ENCODE data around the gene CDC42BPG. TPM values are rescaled to one million over a fixed set of nuclear protein-coding genes. Genes with fewer than 3 reads are reported as not detected.

The CDC42BPG gene
- total and polyA plus RNA-seq, 10 of the 15 experiments (the other 5 are each of a cell fraction or from before 2014, with no cell fraction given): 0.02 to 1.3 (median 0.09) TPM; not detected in 1

GRCh38 chr11:64843686-64844329 is 645 bp downstream of the CDC42BPG start:
- FAIRE-seq: no peak
- ChIA-PET POLR2A (interaction anchor here (1.0 to 12.2 kb wide), 4 partner anchors 20 to 278 kb away, joined by 3 to 232 read pairs (median 3); partner anchors contain the start of genes FAU, MRPL49 and SF1), SMC1A (ENCODE audit: uncharacterized antibody, unreplicated experiment) (interaction anchor here (0.6 to 1.5 kb wide), 6 partner anchors 24 to 485 kb away, joined by 3 to 5 read pairs (median 3); no protein-coding TSS in a partner anchor), CTCF (interaction anchor here (0.6 to 28.8 kb wide), 13 partner anchors 8 to 382 kb away, joined by 3 to 1208 read pairs (median 3); partner anchors contain the start of genes ARL2, CAPN1 and EHD1), RAD21 (ENCODE audit: unreplicated experiment) (interaction anchor here (0.6 to 12.9 kb wide), 10 partner anchors 20 to 171 kb away, joined by 3 to 316 read pairs (median 4); partner anchors contain the start of genes ARL2, BATF2, MEN1 and SF1)
- in situ Hi-C loops (cut with MboI) (no loop called here), intact Hi-C loops (cut with micrococcal nuclease; ENCODE audit: unreplicated experiment) (loop anchor here (10.0 kb wide), 1 partner anchor 411 kb away; no protein-coding TSS in a partner anchor)
- H3K27me3 ChIP-seq (replicated peaks in 1 of 2; ENCODE audit: control insufficient read depth in 2 of 2, insufficient read depth in 2 of 2, low read length in 1 of 2): no peaks in the 10 kb centered on the region
- WGBS (ENCODE audit: insufficient coverage, insufficient replicate concordance, low lambda C conversion rate, missing lambda C conversion rate): 51% methylated on average over 26 of the region's 27 CpGs
- peak overlapping the region; percentile 70; the same call in 1 of the 2 replicates for H3K4me3 ChIP-seq
- no peak overlapping the region for H3K27ac ChIP-seq (ENCODE audit: control insufficient read depth, insufficient read depth)
- H3K4me2 ChIP-seq (ENCODE audit: control insufficient read depth, insufficient read depth): peak overlapping the region; percentile 60
- H2AFZ ChIP-seq (ENCODE audit: control insufficient read depth, low read depth, low read length): peak overlapping the region; percentile 28
- TF ChIP-seq SIX5 (IDR thresholded peaks at IDR 0.05; ENCODE audit: low read depth, low read length, severe bottlenecking) (no peak), ZZZ3 (IDR thresholded peaks at IDR 0.05; ENCODE audit: control insufficient read depth, insufficient read length, low read depth) (no peak), NFYA (IDR thresholded peaks at IDR 0.05; ENCODE audit: borderline replicate concordance, low read depth, low read length) (no peak), HDGF (IDR thresholded peaks at IDR 0.05) (peak; percentile 59; the same call in 1 of the 2 replicates), SMC3 (IDR thresholded peaks at IDR 0.05; ENCODE audit: borderline replicate concordance, low read length) (no peak), USF2 (IDR thresholded peaks at IDR 0.05; ENCODE audit: borderline replicate concordance, low read depth, low read length) (no peak), CBX5 (IDR thresholded peaks at IDR 0.05; ENCODE audit: low read depth) (no peak), CHD2 (IDR thresholded peaks at IDR 0.05; ENCODE audit: borderline replicate concordance, low read depth, low read length) (no peak), NBN (IDR thresholded peaks at IDR 0.05) (0 out of 2 replicates have a peak, but pooled peaks have one; percentile 36), ZNF622 (IDR thresholded peaks at IDR 0.05) (no peak), IKZF2 (IDR thresholded peaks at IDR 0.05) (no peak), ELK1 (IDR thresholded peaks at IDR 0.05; ENCODE audit: low read depth, low read length) (no peak), TAF1 (IDR thresholded peaks at IDR 0.05; ENCODE audit: borderline replicate concordance, low read depth, low read length) (no peak), ZNF592 (IDR thresholded peaks at IDR 0.05) (no peak)
- TF ChIP-seq, protein P1, sequence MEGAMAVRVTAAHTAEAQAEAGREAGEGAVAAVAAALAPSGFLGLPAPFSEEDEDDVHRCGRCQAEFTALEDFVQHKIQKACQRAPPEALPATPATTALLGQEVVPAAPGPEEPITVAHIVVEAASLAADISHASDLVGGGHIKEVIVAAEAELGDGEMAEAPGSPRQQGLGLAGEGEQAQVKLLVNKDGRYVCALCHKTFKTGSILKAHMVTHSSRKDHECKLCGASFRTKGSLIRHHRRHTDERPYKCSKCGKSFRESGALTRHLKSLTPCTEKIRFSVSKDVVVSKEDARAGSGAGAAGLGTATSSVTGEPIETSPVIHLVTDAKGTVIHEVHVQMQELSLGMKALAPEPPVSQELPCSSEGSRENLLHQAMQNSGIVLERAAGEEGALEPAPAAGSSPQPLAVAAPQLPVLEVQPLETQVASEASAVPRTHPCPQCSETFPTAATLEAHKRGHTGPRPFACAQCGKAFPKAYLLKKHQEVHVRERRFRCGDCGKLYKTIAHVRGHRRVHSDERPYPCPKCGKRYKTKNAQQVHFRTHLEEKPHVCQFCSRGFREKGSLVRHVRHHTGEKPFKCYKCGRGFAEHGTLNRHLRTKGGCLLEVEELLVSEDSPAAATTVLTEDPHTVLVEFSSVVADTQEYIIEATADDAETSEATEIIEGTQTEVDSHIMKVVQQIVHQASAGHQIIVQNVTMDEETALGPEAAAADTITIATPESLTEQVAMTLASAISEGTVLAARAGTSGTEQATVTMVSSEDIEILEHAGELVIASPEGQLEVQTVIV (IDR thresholded peaks at IDR 0.05; ENCODE audit: borderline replicate concordance, partially characterized antibody): no peak
- peaks cover 24% of the 10 kb centered on the region for H3K4me1 ChIP-seq (ENCODE audit: control insufficient read depth, insufficient read depth, low read length)
- H3K9me3 ChIP-seq (replicated peaks; ENCODE audit: control insufficient read depth, insufficient read depth, low read length): no peaks in the 10 kb centered on the region
- no peaks in the 10 kb centered on the region for H3K79me2 ChIP-seq (ENCODE audit: control insufficient read depth, insufficient read depth, low read length)
- no peak overlapping the region for H3K9ac ChIP-seq (ENCODE audit: control insufficient read depth, insufficient read depth, low read length)
- H3K36me3 ChIP-seq (ENCODE audit: control insufficient read depth in 2 of 2, insufficient read depth in 2 of 2, low read length in 1 of 2): no peaks in the 10 kb centered on the region
- DNase-seq (ENCODE audit: low read depth, low spot score): no peak
- no TSS peak for BruUV-seq (replicated peaks)
- H4K20me1 ChIP-seq (ENCODE audit: control insufficient read depth, insufficient read depth): no peaks in the 10 kb centered on the region
- no peak for ATAC-seq
